Cortex of kidney (tissue), 1 donor: ENCODE data around the gene BAZ1B.
"Not testable (repeated sequence)": the region's sequence is repeated elsewhere in the genome, so short reads cannot be mapped to it uniquely, and the experiment has no call there.

Source experiments
- DNase-seq: peaks from one replicate; lab custom pipeline; 2025; lab: John Stamatoyannopoulos, UW

Gene BAZ1B, protein sequence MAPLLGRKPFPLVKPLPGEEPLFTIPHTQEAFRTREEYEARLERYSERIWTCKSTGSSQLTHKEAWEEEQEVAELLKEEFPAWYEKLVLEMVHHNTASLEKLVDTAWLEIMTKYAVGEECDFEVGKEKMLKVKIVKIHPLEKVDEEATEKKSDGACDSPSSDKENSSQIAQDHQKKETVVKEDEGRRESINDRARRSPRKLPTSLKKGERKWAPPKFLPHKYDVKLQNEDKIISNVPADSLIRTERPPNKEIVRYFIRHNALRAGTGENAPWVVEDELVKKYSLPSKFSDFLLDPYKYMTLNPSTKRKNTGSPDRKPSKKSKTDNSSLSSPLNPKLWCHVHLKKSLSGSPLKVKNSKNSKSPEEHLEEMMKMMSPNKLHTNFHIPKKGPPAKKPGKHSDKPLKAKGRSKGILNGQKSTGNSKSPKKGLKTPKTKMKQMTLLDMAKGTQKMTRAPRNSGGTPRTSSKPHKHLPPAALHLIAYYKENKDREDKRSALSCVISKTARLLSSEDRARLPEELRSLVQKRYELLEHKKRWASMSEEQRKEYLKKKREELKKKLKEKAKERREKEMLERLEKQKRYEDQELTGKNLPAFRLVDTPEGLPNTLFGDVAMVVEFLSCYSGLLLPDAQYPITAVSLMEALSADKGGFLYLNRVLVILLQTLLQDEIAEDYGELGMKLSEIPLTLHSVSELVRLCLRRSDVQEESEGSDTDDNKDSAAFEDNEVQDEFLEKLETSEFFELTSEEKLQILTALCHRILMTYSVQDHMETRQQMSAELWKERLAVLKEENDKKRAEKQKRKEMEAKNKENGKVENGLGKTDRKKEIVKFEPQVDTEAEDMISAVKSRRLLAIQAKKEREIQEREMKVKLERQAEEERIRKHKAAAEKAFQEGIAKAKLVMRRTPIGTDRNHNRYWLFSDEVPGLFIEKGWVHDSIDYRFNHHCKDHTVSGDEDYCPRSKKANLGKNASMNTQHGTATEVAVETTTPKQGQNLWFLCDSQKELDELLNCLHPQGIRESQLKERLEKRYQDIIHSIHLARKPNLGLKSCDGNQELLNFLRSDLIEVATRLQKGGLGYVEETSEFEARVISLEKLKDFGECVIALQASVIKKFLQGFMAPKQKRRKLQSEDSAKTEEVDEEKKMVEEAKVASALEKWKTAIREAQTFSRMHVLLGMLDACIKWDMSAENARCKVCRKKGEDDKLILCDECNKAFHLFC (N-terminal part only)

DNA sequence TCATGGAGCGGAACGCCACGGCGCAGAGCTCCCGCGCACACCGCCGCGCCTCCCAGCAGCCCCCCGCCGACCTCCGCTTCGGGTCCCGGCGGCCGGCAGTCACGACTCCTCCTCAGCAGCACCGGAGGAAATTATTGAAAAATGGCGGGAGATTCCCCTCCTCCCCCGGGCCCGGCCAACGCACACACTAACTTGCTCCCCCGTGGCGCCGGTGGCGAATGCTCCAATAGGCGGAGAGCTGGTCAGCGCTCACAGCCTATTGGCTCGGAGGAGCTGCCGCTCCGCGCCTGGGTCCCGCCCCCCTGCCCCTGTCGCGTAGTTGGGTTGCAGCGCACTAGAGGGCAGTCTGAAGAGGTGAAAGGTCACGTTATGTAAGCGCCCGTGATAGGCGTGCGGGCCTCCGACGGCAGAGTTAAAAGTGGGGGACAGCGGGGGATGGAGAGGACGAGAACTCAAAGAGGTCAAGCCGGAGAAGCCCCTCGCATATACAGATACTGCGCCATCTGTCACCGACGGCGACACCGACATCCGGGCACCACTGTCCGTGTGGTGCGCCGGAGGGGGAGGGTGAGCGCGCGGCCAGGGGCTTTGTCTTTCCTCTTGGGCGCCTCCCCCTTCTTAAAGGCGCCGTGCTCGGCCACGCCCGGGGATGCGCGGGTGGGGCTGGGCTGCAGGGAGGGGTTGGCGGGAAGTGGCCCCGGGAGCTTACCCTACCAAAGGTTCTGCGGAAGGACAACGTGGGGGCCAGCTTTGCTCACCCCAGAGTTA is at the start of gene BAZ1B:
TSS of gene BAZ1B (minus strand) at position 189 of the 768 bp plus-strand sequence. CDS start 360 bp downstream, outside the sequence.
- DNase-seq: peak; percentile 90

DNA sequence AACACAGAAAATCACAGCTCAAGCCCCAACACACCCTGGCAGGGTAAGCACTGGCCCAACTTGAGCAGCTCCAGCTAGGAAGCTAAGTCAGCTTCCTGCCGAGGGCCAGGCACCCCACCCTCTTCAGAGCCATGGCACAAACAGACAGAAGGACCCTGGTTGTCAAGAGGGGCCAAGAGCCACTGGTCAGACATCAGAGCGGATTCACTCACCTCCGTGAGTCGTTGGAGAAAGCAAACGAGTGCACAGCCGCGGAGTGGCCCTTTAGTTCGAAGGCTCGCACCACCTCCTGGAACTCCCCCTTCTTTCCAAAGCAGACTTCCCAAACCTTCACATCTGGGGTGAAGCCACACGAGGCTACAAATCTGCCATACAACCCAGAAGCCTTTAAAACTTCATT is 48.9 kb upstream of the BAZ1B start:
- no peak for DNase-seq

DNA sequence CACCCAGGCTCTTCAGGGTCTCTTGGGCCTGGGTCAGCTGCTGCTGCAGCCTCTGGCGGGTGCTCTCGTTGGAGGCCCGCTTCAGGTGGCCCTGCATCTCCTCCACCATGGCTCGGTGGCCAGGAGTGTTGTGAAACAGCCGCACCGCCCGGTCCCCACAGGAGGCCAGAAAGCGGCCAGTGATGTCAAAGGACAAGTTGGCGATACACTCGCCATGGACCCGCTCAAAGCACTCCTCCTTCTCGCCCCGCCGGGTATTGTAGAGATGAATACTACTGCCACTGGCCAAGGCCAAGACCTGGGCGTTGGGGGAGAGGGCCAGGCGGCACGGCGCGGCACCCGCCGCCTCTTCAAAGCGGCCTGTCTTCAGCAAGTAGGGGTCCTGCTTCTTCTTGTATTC is 48.4 kb upstream of the BAZ1B start:
- DNase-seq: no peak

DNA sequence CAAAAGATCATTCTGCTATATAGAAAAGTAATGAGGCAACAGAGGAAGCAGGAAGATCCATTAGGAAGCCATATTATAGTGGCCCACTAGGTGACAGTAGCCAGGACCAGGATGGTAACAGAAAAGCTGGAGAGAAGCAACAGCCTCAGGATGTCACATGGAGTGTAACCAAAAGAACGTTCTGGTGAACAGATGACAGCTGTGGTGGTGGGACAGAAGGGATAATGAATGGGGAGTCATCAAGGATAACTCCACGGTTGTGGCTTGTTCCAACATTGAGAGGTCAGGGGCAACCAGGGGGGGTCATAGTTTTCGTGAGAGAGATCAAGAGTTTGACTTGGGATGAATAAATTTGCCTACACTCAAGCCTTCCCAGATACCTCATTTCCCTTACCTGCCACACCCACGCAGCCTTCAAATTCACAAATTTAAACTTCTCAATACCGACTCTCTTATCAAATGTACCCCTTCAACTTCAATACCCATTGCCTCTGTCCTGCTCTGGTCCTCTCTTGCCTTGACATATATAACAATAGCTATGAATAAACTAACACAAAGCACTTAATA is 47.0 kb upstream of the BAZ1B start:
- no peak for DNase-seq

DNA sequence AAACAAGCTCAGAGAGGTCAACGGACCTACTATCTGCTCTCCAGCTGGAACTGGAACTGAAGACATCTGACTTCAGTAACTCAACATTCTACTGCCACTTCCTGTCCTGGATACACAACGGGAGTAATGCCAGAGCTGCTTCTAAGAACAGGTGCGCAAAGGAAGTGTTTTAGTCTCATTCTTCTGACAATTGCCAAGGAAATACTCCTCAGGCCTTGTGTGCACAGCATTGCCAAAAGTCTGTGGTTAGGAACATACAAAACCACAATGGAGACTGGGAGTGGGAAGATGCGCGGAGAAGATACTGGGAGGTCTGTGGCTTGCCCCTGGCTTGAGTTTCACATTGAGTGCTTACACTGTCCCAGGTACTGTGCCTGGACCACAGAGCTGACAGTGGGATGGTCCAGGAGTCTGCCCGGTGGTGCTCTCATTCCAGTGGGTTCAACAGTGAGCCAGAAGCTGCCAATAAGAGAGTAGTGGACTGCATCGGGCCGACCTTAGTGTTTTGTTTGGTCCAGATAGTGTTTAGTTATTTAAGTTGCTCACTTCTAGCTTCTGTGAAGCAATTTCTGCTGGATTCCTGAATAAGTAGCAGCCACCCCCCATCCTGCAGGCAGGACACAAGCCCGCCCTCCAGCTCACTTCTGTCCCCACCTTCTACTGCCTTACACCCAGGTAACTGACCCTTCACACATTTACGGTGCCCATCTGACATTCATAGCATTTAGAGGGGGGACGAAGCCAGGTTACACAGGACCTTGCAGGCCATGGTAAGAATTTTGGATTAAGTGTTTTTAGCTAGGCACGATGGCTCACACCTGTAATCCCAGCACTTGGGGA is 46.0 kb upstream of the BAZ1B start:
- no peak for DNase-seq

DNA sequence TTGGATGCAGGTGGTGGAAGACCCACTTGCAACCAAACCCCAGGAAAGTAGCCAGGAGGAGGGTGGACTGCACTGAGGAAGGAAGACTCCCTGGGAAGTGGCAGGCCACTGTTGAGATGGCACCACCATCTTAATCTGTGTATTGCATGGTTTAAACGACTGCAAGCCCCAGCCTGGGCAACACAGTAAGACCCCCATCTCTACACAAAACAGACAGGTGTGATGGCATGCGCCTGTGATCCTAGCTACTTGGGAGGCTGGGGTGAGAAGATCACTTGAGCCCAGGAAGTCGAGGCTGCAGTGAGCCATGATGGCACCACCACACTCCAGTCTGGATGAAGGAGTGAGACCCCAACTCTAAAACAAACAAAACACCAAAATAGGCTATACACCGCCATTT is 45.0 kb upstream of the BAZ1B start:
- DNase-seq: no peak

DNA sequence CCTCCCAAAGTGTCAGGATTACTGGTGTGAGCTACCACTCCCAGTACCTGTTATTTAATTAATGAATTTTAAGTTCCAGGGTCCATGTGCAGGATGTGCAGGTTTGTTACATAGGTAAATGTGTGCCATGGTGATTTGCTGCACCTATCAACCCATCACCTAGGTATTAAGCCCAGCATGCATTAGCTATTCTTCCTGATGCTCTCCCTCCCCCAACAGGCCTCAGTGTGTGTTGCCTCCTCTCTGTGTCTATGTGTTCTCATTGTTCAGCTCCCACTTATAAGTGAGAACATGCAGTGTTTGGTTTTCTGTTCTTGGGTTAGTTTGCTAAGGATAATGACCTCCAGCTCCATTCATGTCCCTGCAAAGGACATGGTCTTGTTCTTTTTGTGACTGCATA is 44.3 kb upstream of the BAZ1B start:
- DNase-seq: not testable (repeated sequence)

DNA sequence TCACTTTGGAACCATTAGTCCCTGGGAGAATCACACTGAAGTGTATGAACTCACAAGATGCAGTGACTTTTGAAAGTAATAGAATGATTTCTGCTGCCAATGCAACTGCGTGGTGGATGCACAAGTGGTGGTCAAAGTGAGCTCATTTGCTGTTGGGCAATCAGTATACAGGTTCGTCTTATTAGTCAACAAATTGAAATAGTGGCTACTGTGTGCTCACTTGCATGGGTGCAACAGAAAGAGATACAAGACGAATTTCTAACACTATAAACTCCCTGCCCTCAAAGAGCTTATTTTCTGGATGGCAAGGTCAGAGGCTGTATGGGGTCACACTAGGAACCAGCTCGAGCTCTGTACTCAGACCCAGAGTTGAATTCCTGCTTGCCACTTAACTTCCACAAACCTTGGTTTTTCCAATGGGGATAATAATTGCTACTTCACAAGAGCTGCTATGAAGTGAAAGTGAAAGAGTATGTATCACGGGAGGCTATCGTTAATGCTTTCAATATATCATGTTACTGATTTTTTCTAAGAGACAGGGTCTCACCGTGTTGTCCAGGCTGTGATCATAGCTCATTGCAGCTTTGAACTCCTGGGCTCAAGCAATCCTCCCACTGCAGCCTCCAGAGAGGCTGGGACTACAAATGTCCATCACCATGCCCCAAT is 43.7 kb upstream of the BAZ1B start:
- DNase-seq: no peak

DNA sequence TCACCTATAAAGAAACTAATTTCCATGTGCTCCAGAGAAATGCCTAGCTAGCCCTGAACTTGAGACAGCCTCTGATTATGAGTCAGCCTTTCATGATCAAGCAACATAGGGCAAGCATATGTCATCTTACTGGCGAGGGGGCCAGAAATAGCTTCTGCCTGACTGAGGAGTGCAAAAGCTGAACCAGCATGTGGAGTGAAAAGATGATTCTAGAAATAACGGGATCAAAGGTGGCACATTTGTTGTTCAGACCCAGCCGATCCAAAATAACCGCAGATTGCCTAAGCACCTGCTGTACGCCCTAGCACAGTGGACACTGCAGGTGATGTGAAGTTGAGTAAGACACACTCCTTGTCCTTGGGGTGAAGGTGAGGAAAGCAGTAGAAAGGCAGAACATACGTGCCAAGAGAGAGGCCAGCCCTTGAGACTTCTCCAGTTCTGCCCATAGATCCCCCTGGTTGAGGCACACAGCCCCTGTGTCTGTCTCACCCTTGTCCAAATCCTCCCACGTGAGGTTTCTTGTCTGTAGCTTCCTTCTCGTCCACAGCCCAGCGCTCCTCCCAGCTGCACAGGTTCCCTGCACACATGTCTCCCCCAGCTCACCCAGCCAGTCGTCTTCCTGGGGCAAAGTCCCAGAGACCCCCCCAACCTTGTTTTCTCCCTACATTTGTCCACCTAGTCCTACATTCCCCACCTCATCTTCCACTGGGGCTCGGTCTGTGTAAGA is 38.2 kb upstream of the BAZ1B start:
- DNase-seq: no peak

DNA sequence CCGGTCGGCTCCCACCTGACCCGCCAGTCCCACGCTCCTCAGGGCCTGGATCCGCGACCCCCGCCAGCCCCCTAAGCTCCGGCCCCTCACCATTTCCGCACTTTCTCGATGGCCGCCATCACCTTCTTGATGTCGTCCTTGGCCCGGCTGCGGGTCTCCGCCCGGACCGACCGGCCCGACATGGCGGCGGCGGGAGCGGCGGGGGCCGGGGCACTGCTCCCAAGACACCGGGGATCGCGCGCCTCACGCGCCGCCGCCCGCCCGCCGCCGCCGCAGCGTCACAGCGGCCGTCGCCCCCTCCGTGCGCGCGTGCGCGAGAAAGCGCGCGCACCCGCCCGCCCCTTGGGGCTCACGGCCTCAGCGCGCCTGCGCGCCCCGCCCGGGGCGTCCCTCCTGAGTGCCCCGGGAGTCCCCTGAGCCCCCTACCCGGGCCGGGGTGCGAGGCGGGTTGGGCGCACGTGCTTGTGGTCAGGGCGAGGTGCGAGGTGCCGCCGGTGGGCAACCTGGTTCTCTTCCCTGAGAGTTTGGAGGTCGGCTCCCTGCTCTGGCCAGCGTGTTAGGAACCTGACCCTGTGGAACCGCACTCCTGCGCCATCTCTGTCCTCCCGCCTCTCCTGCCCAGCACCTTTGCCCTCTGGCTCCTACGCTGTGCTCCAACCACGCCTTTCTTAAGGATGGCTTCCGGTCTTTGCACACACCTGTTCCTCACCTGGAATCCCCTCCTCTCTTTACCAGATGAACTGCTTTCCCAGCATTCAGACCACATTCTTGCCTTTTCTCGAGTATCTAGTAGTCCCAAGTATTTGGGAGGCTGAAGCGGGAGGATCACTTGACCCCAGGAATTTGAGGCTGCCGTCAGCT is 35.5 kb upstream of the BAZ1B start, which contains the start of gene BCL7B:
TSS of gene BCL7B (minus strand) at position 294 of the 861 bp plus-strand sequence. CDS start at position 182, 112 bp downstream.
- DNase-seq: no peak

DNA sequence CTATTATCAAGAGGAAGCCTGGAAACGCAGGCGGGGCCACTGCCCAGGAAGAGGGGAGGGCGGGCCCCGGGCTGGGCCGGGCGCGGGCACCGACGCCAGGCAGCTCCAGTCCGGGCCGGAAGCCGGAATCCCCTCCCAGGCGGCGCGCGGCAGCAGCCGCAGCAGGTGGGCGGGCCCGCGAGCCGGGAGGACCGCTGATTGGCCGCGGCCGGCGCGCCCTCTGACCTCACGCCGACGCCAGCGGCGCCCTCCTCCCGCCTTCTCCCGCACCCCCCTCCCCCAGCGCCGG is 35.0 kb upstream of the BAZ1B start:
- DNase-seq: peak; percentile 41

DNA sequence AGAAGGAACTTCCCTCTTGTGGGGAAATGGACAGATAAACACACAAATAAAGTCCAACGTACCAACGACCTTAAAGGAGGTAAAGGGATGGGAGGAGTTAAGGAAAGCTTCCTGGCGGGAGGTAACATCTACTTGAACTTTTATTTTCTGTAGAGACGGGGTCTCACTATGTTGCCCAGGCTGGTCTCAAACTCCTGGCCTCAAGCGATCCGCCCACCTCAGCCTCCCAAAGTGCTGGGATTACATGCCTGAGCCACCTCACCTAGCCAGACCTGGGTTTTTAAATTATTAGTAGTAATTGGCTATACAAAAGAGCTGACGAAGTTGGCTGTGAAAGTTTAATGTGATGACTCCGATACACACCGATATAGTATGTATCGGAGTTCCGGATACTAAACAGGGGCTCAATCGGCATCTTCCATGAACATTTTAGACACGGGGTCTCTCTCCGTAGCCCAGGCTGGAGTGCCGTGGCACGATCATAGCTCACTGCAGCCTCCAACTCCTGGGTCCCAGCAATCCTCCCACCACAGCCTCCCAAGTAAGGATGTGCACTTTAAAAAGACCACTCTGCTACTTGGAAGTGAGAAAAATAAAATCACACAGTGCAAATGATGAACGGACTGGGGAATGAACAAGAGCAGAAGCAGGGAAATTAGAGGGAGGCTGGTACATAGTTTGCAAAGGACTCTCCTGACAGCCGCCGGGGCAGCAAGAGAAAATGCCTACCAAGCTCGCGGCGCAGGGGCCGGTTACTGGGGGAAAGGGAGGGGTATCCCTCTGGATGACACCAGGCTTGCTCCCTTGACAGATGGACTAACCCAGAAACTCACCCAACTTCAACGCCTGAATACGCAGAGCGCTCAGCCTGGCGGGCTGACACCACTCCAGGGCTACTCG is 34.4 kb upstream of the BAZ1B start:
- DNase-seq: no peak

DNA sequence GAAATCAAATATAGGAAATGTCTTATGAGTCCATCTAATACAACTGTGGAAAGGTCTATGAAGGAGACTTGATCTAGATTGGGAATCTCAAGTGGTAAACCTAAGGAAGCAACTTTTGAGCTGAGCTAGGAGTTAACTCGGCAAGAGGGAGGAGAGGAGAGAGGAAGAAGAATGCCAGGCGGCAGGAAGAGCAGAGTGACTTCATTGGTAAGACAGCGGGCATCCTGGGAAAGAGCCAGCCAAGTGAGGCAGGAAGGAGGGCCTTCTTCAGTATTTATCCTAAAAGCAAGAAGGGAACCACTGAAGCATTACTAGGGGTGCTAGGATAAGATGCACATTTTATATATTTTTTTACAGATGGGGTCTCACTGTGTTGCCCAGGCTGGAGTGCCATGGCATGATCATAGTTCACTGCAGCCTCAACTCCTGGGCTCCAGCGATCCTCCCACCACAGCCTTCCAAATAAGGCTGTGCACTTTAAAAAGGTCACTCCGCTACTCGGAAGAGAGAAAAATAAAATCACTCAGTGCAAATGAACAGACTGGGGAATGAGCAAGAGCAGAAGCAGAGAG is 33.4 kb upstream of the BAZ1B start:
- DNase-seq: no peak

DNA sequence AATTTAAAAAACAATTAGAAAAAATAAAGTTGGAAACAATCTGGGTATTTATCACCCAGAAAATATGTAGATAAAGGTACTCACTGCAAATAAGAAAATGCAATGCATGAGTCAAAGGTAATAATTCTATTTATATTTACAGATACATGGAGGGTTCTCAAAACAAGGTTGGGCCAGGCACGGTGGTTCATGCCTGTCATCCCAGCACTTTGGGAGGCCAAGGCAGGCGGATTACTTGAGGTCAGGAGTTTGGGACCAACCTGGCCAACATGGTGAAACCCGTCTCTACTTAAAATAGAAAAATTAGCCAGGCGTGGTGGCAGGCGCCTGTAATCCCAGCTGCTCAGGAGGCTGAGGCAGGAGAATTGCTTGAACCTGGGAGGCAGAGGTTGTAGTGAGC is 28.0 kb upstream of the BAZ1B start:
- not testable (repeated sequence) for DNase-seq

DNA sequence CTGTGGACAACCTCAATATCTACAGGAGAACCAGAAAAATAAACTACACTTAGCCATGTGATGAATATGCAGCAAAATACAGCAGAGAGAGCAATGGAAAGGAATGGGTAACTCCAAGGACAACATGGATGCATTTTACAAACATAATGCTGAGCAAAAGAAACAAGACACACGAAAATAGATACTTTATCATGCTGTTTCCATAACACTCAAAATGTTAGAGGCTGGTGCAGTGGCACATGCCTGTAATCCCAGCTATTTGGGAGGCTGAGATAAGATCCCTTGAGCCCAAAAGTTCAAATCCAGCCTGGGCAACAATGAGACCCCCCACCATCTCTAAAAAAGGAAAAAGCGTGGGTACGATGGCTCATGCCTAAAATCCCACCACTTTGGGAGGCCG is 27.1 kb upstream of the BAZ1B start:
- no peak for DNase-seq

DNA sequence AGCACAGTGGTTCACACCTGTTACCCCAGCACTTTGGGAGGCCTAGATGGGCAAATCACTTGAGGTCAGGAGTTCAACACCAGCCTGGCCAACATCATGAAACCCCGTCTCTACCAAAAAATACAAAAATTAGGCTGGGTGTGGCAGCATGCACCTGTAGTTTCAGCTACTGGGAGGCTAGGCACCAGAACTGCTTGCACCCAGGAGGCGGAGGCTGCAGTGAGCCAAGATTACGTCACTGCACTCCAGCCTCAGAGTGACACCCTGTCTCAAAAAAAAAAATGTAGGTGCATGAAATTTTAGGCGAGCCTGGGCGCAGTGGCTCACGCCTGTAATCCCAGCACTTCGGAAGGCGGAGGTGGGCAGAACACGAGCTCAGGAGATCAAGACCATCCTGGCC is 25.7 kb upstream of the BAZ1B start:
- DNase-seq: no peak

DNA sequence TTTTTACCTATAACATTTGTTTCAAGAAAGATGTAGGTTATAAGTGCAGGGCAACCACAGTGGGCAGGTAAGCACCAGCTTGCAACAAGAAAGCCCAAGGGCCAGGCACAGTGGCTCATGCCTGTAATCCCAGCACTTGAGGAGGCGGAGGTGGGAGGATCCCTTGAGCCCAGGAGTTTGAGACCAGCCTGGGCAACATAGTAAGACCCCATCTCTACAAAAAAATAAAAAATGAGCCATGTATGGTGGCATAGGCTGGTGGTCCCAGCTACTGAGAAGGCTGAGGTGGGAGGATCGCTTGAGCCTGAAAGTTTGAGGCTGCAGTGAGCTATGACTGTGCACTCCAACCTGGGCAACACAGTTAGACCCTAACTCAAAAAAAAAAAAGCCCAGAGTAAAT is 22.6 kb upstream of the BAZ1B start:
- DNase-seq: no peak
